AG09309 (cell line): ENCODE data around the gene GPR161.
"Not testable (repeated sequence)": the region's sequence is repeated elsewhere in the genome, so short reads cannot be mapped to it uniquely, and the experiment has no call there.

Experiments used
- DNase-seq: peaks from one replicate; pipeline ENCODE4 v3.0.0-alpha.2; 2010; ENCODE audit warnings: low read depth
- H3K4me3 ChIP-seq: 2 replicates; pipeline ENCODE4 v1.5.1; 2011; ENCODE audit warnings: mild to moderate bottlenecking, low read depth, low read length, moderate library complexity; ENCODE audit not compliant: control insufficient read depth
- CTCF ChIP-seq: IDR thresholded peaks from 2 replicates; pipeline ENCODE4 v1.5.1; 2011; ENCODE audit warnings: mild to moderate bottlenecking, low read depth, low read length, inconsistent platforms; ENCODE audit not compliant: insufficient read depth, control insufficient read depth; ENCODE audit errors: missing control alignments

GPR161 gene

GRCh38 chr1:168159979-168160378, 23.2 kb upstream of the GPR161 start:
- no peak overlapping the region for H3K4me3 ChIP-seq
- no peak for TF ChIP-seq CTCF
- no peak for DNase-seq

- H3K4me3 ChIP-seq: no peak overlapping the region
- TF ChIP-seq CTCF: no peak
- no peak for DNase-seq
These were observed 22.5 kb upstream of the GPR161 start for GRCh38 chr1:168159251-168159650.

DNA sequence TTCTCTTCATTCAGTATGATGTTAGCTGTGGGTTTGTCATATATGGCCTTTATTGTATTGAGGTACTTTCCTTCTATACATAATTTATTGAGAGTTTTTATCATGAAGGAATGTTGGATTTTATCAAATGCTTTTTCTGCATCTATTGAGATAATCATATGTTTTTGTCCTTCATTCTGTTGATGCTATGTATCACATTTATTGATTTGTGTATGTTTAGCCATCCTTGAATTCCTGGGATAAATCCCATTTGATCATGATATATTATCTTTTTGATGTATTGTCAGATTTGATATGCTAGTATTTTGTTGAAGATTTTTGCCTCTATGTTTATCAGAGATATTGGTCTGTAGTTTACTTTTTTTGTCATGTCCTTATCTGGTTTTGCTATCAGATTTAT, 20.9 kb upstream of the GPR161 start:
- no peak overlapping the region for H3K4me3 ChIP-seq
- TF ChIP-seq CTCF: no peak
- DNase-seq: no peak

- DNase-seq: no peak
- no peak for TF ChIP-seq CTCF
- no peak overlapping the region for H3K4me3 ChIP-seq
These were observed 19.2 kb upstream of the GPR161 start for GRCh38 chr1:168155910-168156309.

DNA sequence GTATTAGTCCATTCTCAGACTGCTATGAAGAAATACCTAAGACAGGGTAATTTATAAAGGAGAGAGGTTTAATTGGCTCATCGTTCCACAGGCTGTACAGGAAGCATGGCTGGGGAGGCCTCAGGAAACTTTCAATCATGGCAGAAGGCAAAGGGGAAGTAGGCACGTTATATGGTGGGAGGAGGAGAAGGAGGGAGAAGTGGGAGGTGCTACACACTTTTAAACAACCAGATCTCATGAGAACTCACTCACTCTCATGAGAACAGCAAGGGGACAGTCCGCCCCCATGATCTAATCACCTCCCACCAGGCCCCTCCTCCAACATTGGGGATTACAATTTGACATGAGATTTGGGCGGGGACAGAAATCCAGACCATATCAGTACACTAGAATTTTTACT, 18.0 kb upstream of the GPR161 start:
- not testable (repeated sequence) for DNase-seq, H3K4me3 ChIP-seq

GRCh38 chr1:168151935-168152334, 15.2 kb upstream of the GPR161 start:
- DNase-seq: no peak
- TF ChIP-seq CTCF: no peak

DNA sequence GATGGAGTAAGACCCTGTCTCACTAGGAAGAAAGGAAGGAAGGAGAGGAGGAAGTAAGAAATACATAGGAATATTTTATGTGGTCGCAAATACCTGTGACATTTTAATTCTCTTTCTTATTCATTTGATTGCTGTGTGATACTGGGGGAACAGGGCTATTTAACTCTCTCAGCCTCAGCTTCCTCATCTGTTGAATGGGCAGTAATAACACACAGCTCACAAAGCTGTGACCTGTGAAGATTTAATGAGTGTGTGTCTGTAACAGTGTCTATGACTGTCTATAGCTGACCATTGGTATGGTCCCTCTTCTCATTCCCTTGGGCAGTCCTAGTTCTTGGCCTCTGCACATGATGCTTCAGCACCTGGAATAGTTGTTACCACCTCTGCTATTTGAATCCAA, 13.6 kb upstream of the GPR161 start:
- TF ChIP-seq CTCF: no peak
- DNase-seq: no peak
- no peak overlapping the region for H3K4me3 ChIP-seq

More at GRCh38 chr1:168151935-168152334, 15.2 kb upstream of the GPR161 start:
- no peak overlapping the region for H3K4me3 ChIP-seq
